Liver (tissue), 3 donors: ENCODE results near the gene RSRC1.

Source experiments
- HNF4G ChIP-seq: IDR thresholded peaks from 2 replicates; pipeline ENCODE4 v1.6.1; 2016; ENCODE audit warnings: antibody characterized with exemption
- RAD21 ChIP-seq, 2 donors: IDR thresholded peaks; 2 replicates each; pipeline ENCODE4 v1.6.1; 2016; ENCODE audit warnings: antibody characterized with exemption in 2 of 2, mild to moderate bottlenecking in 2 of 2
- SP1 ChIP-seq: IDR thresholded peaks from 2 replicates; pipeline ENCODE4 v1.6.1; 2018; ENCODE audit warnings: antibody characterized with exemption, mild to moderate bottlenecking
- TAF1 ChIP-seq: conservative IDR thresholded peaks from 2 replicates; pipeline ENCODE4 v1.6.1; 2016; ENCODE audit warnings: antibody characterized with exemption, mild to moderate bottlenecking
- YY1 ChIP-seq: IDR thresholded peaks from 2 replicates; pipeline ENCODE4 v1.6.1; 2016; ENCODE audit warnings: antibody characterized with exemption, mild to moderate bottlenecking
- TF ChIP-seq, protein P1 (sequence below): fragments of 150-350 bp; IDR thresholded peaks from 2 replicates; pipeline ENCODE4 v1.5.1; 2017; ENCODE audit warnings: improper control_type of control experiment, low read depth, low read length; ENCODE audit not compliant: missing input control
- TF ChIP-seq, protein P2 (sequence below): IDR thresholded peaks from 2 replicates; pipeline ENCODE4 v1.6.1; 2016; ENCODE audit warnings: antibody characterized with exemption
- TF ChIP-seq, protein P3 (sequence below): IDR thresholded peaks from 2 replicates; pipeline ENCODE4 v1.6.1; 2016; ENCODE audit warnings: antibody characterized with exemption, mild to moderate bottlenecking
- donor health status: healthy.
- donor health status: healthy.

DNA sequence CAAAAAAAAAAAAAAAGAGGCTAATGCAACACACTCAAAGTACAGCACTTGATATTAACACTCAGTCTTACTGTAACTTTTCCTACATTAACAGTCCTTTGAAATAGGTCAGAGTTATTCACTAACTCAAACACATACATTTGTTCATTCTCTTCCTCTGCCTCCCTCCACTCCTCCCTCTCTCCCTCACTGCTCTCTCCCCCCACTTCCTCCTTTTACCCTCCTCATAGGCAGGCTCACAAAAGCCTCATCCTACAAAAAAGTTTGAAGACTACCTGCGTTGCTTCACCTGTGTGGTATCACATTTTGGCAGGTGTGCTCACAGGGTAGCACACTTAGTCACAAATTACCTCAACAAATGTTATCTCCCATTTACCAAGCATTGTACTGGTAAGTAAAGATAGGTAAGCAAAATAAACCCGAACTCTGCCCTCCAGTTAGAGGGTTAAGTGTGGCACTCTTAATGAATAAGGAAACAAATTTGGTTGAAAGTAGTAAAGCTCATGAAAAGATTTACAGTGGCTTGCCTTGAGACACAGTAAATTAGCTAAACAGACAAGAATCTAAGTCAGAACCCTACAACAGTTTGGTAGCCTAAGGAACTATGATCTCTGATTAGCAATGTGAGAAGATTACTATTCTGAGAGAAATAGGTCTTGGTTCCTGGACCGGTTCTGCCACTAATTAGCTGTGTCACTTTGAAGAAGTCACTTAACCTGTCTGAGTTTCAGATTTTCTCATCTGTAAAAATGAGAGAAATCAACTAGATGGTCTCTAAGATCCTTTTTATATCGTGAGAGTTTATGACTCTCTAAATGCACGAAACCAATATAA, 310.1 kb downstream of the RSRC1 start:
- TF ChIP-seq, protein P1, sequence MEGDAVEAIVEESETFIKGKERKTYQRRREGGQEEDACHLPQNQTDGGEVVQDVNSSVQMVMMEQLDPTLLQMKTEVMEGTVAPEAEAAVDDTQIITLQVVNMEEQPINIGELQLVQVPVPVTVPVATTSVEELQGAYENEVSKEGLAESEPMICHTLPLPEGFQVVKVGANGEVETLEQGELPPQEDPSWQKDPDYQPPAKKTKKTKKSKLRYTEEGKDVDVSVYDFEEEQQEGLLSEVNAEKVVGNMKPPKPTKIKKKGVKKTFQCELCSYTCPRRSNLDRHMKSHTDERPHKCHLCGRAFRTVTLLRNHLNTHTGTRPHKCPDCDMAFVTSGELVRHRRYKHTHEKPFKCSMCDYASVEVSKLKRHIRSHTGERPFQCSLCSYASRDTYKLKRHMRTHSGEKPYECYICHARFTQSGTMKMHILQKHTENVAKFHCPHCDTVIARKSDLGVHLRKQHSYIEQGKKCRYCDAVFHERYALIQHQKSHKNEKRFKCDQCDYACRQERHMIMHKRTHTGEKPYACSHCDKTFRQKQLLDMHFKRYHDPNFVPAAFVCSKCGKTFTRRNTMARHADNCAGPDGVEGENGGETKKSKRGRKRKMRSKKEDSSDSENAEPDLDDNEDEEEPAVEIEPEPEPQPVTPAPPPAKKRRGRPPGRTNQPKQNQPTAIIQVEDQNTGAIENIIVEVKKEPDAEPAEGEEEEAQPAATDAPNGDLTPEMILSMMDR = no peak
- TF ChIP-seq, protein P2, sequence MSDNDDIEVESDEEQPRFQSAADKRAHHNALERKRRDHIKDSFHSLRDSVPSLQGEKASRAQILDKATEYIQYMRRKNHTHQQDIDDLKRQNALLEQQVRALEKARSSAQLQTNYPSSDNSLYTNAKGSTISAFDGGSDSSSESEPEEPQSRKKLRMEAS = no peak
- TF ChIP-seq SP1 = no peak
- TF ChIP-seq HNF4G = no peak
- no peak for TF ChIP-seq TAF1
- no peak for TF ChIP-seq RAD21 (IDR thresholded peaks at IDR 0.05)
- TF ChIP-seq, protein P3, sequence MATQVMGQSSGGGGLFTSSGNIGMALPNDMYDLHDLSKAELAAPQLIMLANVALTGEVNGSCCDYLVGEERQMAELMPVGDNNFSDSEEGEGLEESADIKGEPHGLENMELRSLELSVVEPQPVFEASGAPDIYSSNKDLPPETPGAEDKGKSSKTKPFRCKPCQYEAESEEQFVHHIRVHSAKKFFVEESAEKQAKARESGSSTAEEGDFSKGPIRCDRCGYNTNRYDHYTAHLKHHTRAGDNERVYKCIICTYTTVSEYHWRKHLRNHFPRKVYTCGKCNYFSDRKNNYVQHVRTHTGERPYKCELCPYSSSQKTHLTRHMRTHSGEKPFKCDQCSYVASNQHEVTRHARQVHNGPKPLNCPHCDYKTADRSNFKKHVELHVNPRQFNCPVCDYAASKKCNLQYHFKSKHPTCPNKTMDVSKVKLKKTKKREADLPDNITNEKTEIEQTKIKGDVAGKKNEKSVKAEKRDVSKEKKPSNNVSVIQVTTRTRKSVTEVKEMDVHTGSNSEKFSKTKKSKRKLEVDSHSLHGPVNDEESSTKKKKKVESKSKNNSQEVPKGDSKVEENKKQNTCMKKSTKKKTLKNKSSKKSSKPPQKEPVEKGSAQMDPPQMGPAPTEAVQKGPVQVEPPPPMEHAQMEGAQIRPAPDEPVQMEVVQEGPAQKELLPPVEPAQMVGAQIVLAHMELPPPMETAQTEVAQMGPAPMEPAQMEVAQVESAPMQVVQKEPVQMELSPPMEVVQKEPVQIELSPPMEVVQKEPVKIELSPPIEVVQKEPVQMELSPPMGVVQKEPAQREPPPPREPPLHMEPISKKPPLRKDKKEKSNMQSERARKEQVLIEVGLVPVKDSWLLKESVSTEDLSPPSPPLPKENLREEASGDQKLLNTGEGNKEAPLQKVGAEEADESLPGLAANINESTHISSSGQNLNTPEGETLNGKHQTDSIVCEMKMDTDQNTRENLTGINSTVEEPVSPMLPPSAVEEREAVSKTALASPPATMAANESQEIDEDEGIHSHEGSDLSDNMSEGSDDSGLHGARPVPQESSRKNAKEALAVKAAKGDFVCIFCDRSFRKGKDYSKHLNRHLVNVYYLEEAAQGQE = no peak
- TF ChIP-seq YY1 = no peak
